HCT116 (cell line): ENCODE results near the gene CACNB2. TPM values are rescaled to one million over a fixed set of nuclear protein-coding genes. Genes with fewer than 3 reads are reported as not detected.

Experiments
- ATAC-seq: fragments of 200-7000 bp; cut with Tn5 transposase; 2 replicates; pipeline ENCODE4 v1.9.1; 2020; ENCODE audit warnings: mild to moderate bottlenecking, moderate library complexity
- BruUV-seq: library from RNA; stranded (reverse); fragments of 400-500 nt; replicated peaks from 2 replicates; lab custom pipeline; 2021; lab: Mats Ljungman, UMichigan
- CTCF ChIA-PET: fragments of 300-600 bp; sonication (Branson Sonifier 250); formaldehyde crosslinking; loops from one replicate; lab custom pipeline; 2021; ENCODE audit warnings: antibody characterized with exemption; lab: Charles Lee
- POLR2A ChIA-PET: fragments of 300-600, 350-600 bp; sonication (Branson Sonifier 250); formaldehyde crosslinking; loops from one replicate; lab custom pipeline; 2021; ENCODE audit warnings: antibody characterized with exemption; lab: Charles Lee
- RAD21 ChIA-PET, 2 experiments: fragments of 300-600 bp; sonication (Branson Sonifier 250); formaldehyde crosslinking; loops; one replicate each; lab custom pipeline; 2023; ENCODE audit warnings: low total read pairs in 2 of 2; ENCODE audit not compliant: uncharacterized antibody in 2 of 2, unreplicated experiment in 2 of 2, low non-redundant PET in 1 of 2; lab: Charles Lee
- DNase-seq: peaks from one replicate; pipeline ENCODE4 v3.0.0-alpha.2; 2010; ENCODE audit warnings: low read depth, low spot score
- H2AFZ ChIP-seq: fragments of 200-600 bp; shearing (Covaris generic), sonication (generic); 2 replicates; pipeline ENCODE4 v1.6.1; 2017; ENCODE audit warnings: low read depth, mixed run types, mixed read lengths, antibody characterized with exemption, low read length; ENCODE audit not compliant: poor library complexity, severe bottlenecking
- H3K27ac ChIP-seq: 2 replicates; pipeline ENCODE4 v1.5.1; 2012; ENCODE audit warnings: low read depth, low read length
- H3K27me3 ChIP-seq: fragments of 200-600 bp; sonication (generic); 2 replicates; pipeline ENCODE4 v1.6.1; 2016; ENCODE audit warnings: mixed run types, low read length, mixed read lengths; ENCODE audit not compliant: insufficient read depth
- H3K36me3 ChIP-seq, 2 experiments: fragments of 200-500 bp in 1 of 2; fragments of 200-600 bp in 1 of 2; sonication (Bioruptor generic) in 1 of 2; sonication (generic) in 1 of 2; 2 replicates each; pipeline versions ENCODE4 v1.5.1 to v1.6.1; 2014 to 2016; ENCODE audit warnings: low read length in 2 of 2, inconsistent platforms in 1 of 2, mixed read lengths in 1 of 2, mixed run types in 1 of 2; ENCODE audit not compliant: insufficient read depth in 2 of 2, control insufficient read depth in 1 of 2
- H3K4me1 ChIP-seq, 2 experiments: fragments of 200-600 bp in 1 of 2; sonication (generic) in 1 of 2; 2 replicates each; pipeline versions ENCODE4 v1.5.1 to v1.6.1; 2012 to 2017; ENCODE audit warnings: low read length in 2 of 2, inconsistent platforms in 1 of 2, mild to moderate bottlenecking in 1 of 2, mixed read lengths in 1 of 2, mixed run types in 1 of 2, moderate library complexity in 1 of 2; ENCODE audit not compliant: insufficient read depth in 2 of 2, control insufficient read depth in 1 of 2
- H3K4me2 ChIP-seq: fragments of 200-600 bp; sonication (generic); 2 replicates; pipeline ENCODE4 v1.6.1; 2017; ENCODE audit warnings: mixed run types, low read length, mixed read lengths
- H3K4me3 ChIP-seq, 2 experiments: fragments of 200-600 bp in 1 of 2; sonication (generic) in 1 of 2; replicated peaks in 1 of 2; 2 replicates each; pipeline ENCODE4 v1.5.1; 2011 to 2016; ENCODE audit warnings: low read length in 2 of 2, control low read depth in 1 of 2, low read depth in 1 of 2, mild to moderate bottlenecking in 1 of 2, mixed read lengths in 1 of 2, mixed run types in 1 of 2
- H3K79me2 ChIP-seq: fragments of 200-600 bp; sonication (generic); 2 replicates; pipeline ENCODE4 v1.6.1; 2017; ENCODE audit warnings: mild to moderate bottlenecking, mixed run types, low read length, moderate library complexity, mixed read lengths; ENCODE audit not compliant: insufficient read depth
- H3K9ac ChIP-seq: fragments of 200-600 bp; sonication (generic); 2 replicates; pipeline ENCODE4 v1.6.1; 2016; ENCODE audit warnings: low read length, mixed read lengths
- H3K9me2 ChIP-seq: fragments of 200-600 bp; sonication (generic), shearing (Covaris generic); 2 replicates; pipeline ENCODE4 v1.6.1; 2017; ENCODE audit warnings: mixed run types, mild to moderate bottlenecking, moderate library complexity; ENCODE audit not compliant: insufficient read depth
- H3K9me3 ChIP-seq, 2 experiments: fragments of 200-500 bp in 1 of 2; fragments of 200-600 bp in 1 of 2; sonication (Bioruptor generic) in 1 of 2; sonication (generic) in 1 of 2; 2 replicates each; pipeline ENCODE4 v1.6.1; 2014 to 2017; ENCODE audit warnings: low read length in 2 of 2, mixed read lengths in 2 of 2, inconsistent platforms in 1 of 2, low read depth in 1 of 2, mild to moderate bottlenecking in 1 of 2, mixed run types in 1 of 2, moderate library complexity in 1 of 2; ENCODE audit not compliant: control insufficient read depth in 1 of 2, insufficient read depth in 1 of 2
- H4K20me1 ChIP-seq: fragments of 200-600 bp; sonication (generic), shearing (Covaris generic); 2 replicates; pipeline ENCODE4 v1.6.1; 2017; ENCODE audit warnings: mixed run types, mild to moderate bottlenecking, moderate library complexity; ENCODE audit not compliant: insufficient read depth
- ATF3 ChIP-seq: IDR thresholded peaks from 2 replicates; pipeline ENCODE4 v1.6.1; 2012
- CTCF ChIP-seq, 3 experiments: fragments of 200-600 bp in 1 of 3; sonication (generic) in 1 of 3; IDR thresholded peaks in 2 of 3; conservative IDR thresholded peaks in 1 of 3; 2 replicates each; pipeline ENCODE4 v1.5.1; 2012 to 2017; ENCODE audit warnings: low read depth in 2 of 3, low read length in 2 of 3, antibody characterized with exemption in 1 of 3, borderline replicate concordance in 1 of 3, control low read depth in 1 of 3, mild to moderate bottlenecking in 1 of 3, mixed read lengths in 1 of 3, mixed run types in 1 of 3, moderate library complexity in 1 of 3; ENCODE audit not compliant: insufficient read depth in 1 of 3
- EGR1 ChIP-seq: IDR thresholded peaks from 2 replicates; pipeline ENCODE4 v1.6.1; 2012; ENCODE audit warnings: low read depth
- ELF1 ChIP-seq: IDR thresholded peaks from 2 replicates; pipeline ENCODE4 v1.6.1; 2012; ENCODE audit warnings: low read depth, borderline replicate concordance
- EZH2 ChIP-seq: fragments of 200-600 bp; sonication (generic); IDR thresholded peaks from 2 replicates; pipeline ENCODE4 v1.6.1; 2017; ENCODE audit warnings: antibody characterized with exemption, mixed run types
- EZH2phosphoT487 ChIP-seq: fragments of 200-600 bp; IDR thresholded peaks from 2 replicates; pipeline ENCODE4 v1.6.1; 2018; ENCODE audit warnings: antibody characterized with exemption, borderline replicate concordance
- FOSL1 ChIP-seq: IDR thresholded peaks from 2 replicates; pipeline ENCODE4 v1.6.1; 2012; ENCODE audit warnings: low read depth
- POLR2A ChIP-seq: IDR thresholded peaks from 2 replicates; pipeline ENCODE4 v1.7.0; 2011; ENCODE audit warnings: borderline replicate concordance; ENCODE audit not compliant: insufficient read depth, insufficient read length; ENCODE audit errors: extremely low read depth
- POLR2AphosphoS5 ChIP-seq: IDR thresholded peaks from 2 replicates; pipeline ENCODE4 v1.6.1; 2011; ENCODE audit warnings: mild to moderate bottlenecking, low read depth, low read length, moderate library complexity
- REST ChIP-seq: IDR thresholded peaks from 2 replicates; pipeline ENCODE4 v1.6.1; 2012; ENCODE audit warnings: low read depth
- SIN3A ChIP-seq: IDR thresholded peaks from 2 replicates; pipeline ENCODE4 v1.6.1; 2012; ENCODE audit warnings: low read depth
- SRF ChIP-seq: IDR thresholded peaks from 2 replicates; pipeline ENCODE4 v1.6.1; 2012; ENCODE audit warnings: low read depth
- TCF7L2 ChIP-seq: IDR thresholded peaks from 2 replicates; pipeline ENCODE4 v1.7.0; 2011; ENCODE audit warnings: borderline replicate concordance, inconsistent platforms; ENCODE audit not compliant: insufficient read depth, insufficient read length; ENCODE audit errors: extremely low read depth
- YY1 ChIP-seq: IDR thresholded peaks from 2 replicates; pipeline ENCODE4 v1.6.1; 2011; ENCODE audit warnings: low read length, low read depth, moderate library complexity, mild to moderate bottlenecking; ENCODE audit not compliant: insufficient replicate concordance; ENCODE audit errors: extremely low read depth
- ZNF274 ChIP-seq: fragments of 200-500 bp; sonication (Bioruptor generic); IDR thresholded peaks from 2 replicates; pipeline ENCODE4 v1.6.1; 2014; ENCODE audit warnings: mild to moderate bottlenecking, low read depth, low read length, inconsistent platforms
- intact Hi-C: fragments of 100-400 bp; cut with micrococcal nuclease; formaldehyde crosslinking; loops from 2 replicates; pipeline ENCODE4 v1.10.0; 2022
- total RNA-seq: library from RNA; stranded (reverse); gene quantifications from one replicate; pipeline ENCODE4 v1.2.1, GENCODE V29; 2021; ENCODE audit not compliant: unreplicated experiment

The CACNB2 gene
- total RNA-seq, 1 experiment from 2014 or later, result 0.71 TPM

- no TSS peak for BruUV-seq
- Histone ChIP-seq H3K4me1 (no peaks in the 10 kb centered on the region), H3K36me3 (no peaks in the 10 kb centered on the region), H4K20me1 (no peaks in the 10 kb centered on the region), H3K9ac (no peak overlapping the region), H3K4me2 (no peak overlapping the region), H3K27ac (no peak overlapping the region), H3K9me2 (no peaks in the 10 kb centered on the region), H2AFZ (no peak overlapping the region), H3K9me3 (no peaks in the 10 kb centered on the region), H3K27me3 (no peaks in the 10 kb centered on the region), H3K79me2 (no peaks in the 10 kb centered on the region), H3K4me3 (no peak overlapping the region)
- ChIA-PET CTCF (no interaction called here), POLR2A (no interaction called here), RAD21 (no interaction called here)
- DNase-seq (no peak), ATAC-seq (no peak)
- TF ChIP-seq SRF (no peak), POLR2AphosphoS5 (no peak), REST (no peak)
- intact Hi-C loops, result no loop called here
Observed at GRCh38 chr10:18419945-18420344, 279.7 kb downstream of the CACNB2 start.

GRCh38 chr10:18421726-18422293 is 281.6 kb downstream of the CACNB2 start:
- H3K9me3 ChIP-seq, result no peaks in the 10 kb centered on the region
- no peaks in the 10 kb centered on the region for H3K4me1 ChIP-seq
- H3K9me2 ChIP-seq, result no peaks in the 10 kb centered on the region
- no peak overlapping the region for H3K4me3 ChIP-seq
- H4K20me1 ChIP-seq, result no peaks in the 10 kb centered on the region
- no peaks in the 10 kb centered on the region for H3K27me3 ChIP-seq
- ATAC-seq (no peak), DNase-seq (no peak)
- intact Hi-C loops, result no loop called here
- H2AFZ ChIP-seq, result no peak overlapping the region
- RAD21 ChIA-PET, result no interaction called here
- POLR2A ChIA-PET, result no interaction called here
- no peaks in the 10 kb centered on the region for H3K79me2 ChIP-seq
- no peak overlapping the region for H3K4me2 ChIP-seq
- CTCF ChIA-PET, result no interaction called here
- no TSS peak for BruUV-seq
- H3K36me3 ChIP-seq, result no peaks in the 10 kb centered on the region
- no peak overlapping the region for H3K9ac ChIP-seq
- H3K27ac ChIP-seq, result no peak overlapping the region
- no peak for TF ChIP-seq EZH2phosphoT487
- TF ChIP-seq POLR2A, result no peak
- no peak for TF ChIP-seq POLR2AphosphoS5
- TF ChIP-seq FOSL1, result no peak
- TF ChIP-seq EZH2, result no peak
- no peak for TF ChIP-seq YY1
- TF ChIP-seq ATF3, result no peak
- TF ChIP-seq SIN3A, result no peak
- TF ChIP-seq CTCF (IDR thresholded peaks at IDR 0.05 in 2 of 3, conservative IDR thresholded peaks at IDR 0.05 in 1 of 3; ENCODE audit: borderline replicate concordance in 1 of 3, insufficient read depth in 1 of 3, low read depth in 2 of 3, low read length in 2 of 3), result no peak
- no peak for TF ChIP-seq TCF7L2
- no peak for TF ChIP-seq EGR1
- no peak for TF ChIP-seq SRF
- TF ChIP-seq ELF1, result no peak
- no peak for TF ChIP-seq ZNF274
